ENCODE measurements around the gene CASQ2.
A peak's percentile ranks its signal among the peaks of the same experiment; 100 is the strongest.

CASQ2 gene

DNA sequence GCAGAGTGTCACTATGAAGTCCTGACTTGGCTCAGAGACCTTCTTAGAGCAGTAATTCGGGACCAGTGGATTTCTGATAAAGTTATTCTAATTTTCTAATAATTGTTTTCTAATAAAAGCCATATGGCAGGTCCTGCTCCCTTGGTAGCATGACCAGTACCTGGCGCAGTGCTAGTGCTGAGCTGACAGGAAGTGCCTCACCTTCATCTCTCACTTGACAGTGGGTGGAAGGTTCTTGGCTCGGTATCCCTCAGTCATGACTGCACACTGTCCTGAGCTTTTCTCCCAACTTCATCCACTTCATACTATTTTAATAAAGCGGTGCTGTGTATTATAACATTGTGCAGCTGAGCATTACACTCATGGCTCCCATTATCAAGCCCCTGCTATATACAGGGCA, 112.6 kb downstream of the CASQ2 start:
- Histone ChIP-seq H3K27ac (no peak overlapping the region), H3K9me3 (no peaks in the 10 kb centered on the region), H3K4me1 (peaks cover 0 to 30% (median 8%) of the 10 kb centered on the region in 4 donors), H3K4me3 (no peak overlapping the region), H3K27me3 (no peaks in the 10 kb centered on the region), H3K36me3 (peaks cover 0 to 31% (median 26%) of the 10 kb centered on the region in 3 donors)
- intact Hi-C loops (cut with DNase I; ENCODE audit: low total_unique reads): no loop called here
- TF ChIP-seq, protein P1, sequence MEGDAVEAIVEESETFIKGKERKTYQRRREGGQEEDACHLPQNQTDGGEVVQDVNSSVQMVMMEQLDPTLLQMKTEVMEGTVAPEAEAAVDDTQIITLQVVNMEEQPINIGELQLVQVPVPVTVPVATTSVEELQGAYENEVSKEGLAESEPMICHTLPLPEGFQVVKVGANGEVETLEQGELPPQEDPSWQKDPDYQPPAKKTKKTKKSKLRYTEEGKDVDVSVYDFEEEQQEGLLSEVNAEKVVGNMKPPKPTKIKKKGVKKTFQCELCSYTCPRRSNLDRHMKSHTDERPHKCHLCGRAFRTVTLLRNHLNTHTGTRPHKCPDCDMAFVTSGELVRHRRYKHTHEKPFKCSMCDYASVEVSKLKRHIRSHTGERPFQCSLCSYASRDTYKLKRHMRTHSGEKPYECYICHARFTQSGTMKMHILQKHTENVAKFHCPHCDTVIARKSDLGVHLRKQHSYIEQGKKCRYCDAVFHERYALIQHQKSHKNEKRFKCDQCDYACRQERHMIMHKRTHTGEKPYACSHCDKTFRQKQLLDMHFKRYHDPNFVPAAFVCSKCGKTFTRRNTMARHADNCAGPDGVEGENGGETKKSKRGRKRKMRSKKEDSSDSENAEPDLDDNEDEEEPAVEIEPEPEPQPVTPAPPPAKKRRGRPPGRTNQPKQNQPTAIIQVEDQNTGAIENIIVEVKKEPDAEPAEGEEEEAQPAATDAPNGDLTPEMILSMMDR (IDR thresholded peaks at IDR 0.05): no peak
- DNase-seq: no peak

DNA sequence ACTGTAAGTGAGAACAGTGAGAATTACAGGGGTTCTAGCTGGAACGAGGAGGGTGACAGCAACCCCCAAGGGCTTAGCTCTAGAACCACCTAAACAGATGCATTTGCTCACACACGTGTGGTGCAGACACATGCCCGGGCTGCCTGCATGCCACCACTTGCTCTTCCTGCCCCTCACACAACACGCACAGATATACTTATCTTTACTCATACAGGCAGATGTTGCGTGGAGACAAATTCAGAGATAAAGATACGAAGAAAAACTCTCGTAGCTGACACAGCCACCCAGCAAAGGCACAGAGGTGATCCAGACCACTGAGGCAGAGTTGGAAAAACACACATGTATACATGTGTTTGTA, 113.2 kb downstream of the CASQ2 start:
- H3K27me3 ChIP-seq: no peaks in the 10 kb centered on the region
- no peaks in the 10 kb centered on the region for H3K9me3 ChIP-seq
- H3K4me1 ChIP-seq: peaks cover 0 to 30% (median 8%) of the 10 kb centered on the region in 4 donors
- peak overlapping the region in 1 of 2 donors; percentile 33 for H3K27ac ChIP-seq
- peaks cover 0 to 25% (median 20%) of the 10 kb centered on the region in 3 donors for H3K36me3 ChIP-seq
- DNase-seq: no peak
- no peak overlapping the region for H3K4me3 ChIP-seq
- intact Hi-C loops (cut with DNase I; ENCODE audit: low total_unique reads): no loop called here
- TF ChIP-seq, protein P1 (IDR thresholded peaks at IDR 0.05): no peak

DNA sequence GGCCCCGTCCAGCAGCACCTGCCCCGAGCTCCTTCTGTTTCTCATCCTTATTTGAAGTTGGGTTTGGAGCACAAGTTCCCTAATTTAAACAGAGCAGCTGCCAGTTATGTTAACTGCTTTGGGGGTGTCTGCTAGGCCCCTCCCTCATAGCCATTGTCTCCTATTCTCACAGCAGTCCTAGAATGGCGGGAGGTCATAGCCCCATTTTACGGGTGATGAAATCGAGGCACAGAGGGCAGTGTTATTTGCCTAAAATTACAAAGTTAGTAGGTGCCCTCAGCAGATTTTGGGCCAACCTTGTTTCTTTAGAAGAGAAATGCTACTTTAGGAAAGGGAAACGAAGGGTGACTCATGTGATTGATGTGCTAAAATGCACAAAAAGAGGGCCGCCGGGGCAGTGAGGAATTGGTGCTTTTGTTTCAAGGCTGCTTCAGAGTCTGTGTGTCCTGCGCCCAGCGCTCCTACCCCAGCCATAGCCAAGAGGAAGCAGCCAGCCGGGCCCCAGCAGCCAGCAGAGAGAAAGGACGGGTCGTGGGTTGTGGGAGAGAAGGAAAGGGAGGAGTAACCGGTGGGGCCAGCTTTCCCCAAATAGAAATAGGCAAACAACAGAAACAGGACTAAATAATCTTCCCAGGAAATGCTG, 113.7 kb downstream of the CASQ2 start:
- peaks cover 0 to 21% (median 15%) of the 10 kb centered on the region in 3 donors for H3K36me3 ChIP-seq
- DNase-seq: peak in 1 of 2 donors; percentile 33
- no peaks in the 10 kb centered on the region for H3K27me3 ChIP-seq
- H3K27ac ChIP-seq: peak overlapping the region in 1 of 2 donors; percentile 33
- TF ChIP-seq, protein P1 (IDR thresholded peaks at IDR 0.05): no peak
- H3K9me3 ChIP-seq: no peaks in the 10 kb centered on the region
- H3K4me3 ChIP-seq: no peak overlapping the region
- intact Hi-C loops (cut with DNase I; ENCODE audit: low total_unique reads): no loop called here
- peaks cover 0 to 33% (median 12%) of the 10 kb centered on the region in 4 donors for H3K4me1 ChIP-seq

DNA sequence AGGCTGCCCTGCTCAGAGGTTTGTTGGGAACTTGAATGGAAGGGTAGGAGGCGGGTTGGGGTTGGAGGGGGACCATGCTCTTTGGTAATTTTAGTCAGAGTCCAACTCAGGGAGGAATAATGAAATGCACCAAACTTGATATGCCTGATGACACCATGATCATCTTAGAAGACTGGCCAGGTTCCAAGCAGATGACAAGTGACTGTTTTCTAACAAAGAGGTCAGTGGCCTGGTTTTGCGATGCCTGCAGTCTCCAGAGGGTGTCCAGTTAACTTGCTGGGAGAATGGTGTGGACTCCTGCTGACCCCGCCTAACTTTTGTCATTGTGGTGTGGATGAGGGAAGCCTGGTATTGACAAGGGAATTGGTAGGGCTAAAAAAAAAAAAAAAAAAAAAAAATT, 114.4 kb downstream of the CASQ2 start:
- intact Hi-C loops (cut with DNase I; ENCODE audit: low total_unique reads): no loop called here
- H3K27me3 ChIP-seq: no peaks in the 10 kb centered on the region
- DNase-seq: no peak
- TF ChIP-seq, protein P1 (IDR thresholded peaks at IDR 0.05): no peak
- peaks cover 0 to 40% (median 14%) of the 10 kb centered on the region in 4 donors for H3K4me1 ChIP-seq
- peaks cover 0 to 17% (median 12%) of the 10 kb centered on the region in 3 donors for H3K36me3 ChIP-seq
- no peak overlapping the region for H3K27ac ChIP-seq
- H3K9me3 ChIP-seq: no peaks in the 10 kb centered on the region
- no peak overlapping the region for H3K4me3 ChIP-seq

DNA sequence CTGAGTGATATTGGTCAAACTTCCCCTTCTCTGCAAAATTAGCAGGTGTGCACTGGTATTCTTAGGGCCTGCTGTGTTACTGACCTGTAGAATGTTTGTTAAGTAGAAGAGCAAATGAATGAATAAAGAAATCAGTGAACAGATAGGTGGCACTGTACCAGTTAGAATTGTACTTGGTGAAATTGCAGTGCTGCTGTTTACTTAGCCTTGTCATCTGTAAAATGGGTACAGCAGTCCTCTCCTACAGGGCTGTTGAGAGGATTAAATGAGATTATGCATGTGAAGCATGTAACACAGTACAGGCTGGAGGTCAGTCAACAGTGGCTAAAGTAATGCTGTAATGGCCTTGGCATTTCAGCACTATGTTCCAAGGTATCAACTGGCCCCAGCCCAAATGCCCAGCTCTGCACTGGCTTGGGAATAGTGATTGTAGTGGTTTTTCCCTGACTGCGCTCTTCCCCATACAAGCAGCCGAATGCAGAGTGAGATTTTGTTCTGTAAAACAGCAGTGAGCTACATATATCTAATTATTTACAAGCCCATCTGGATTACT, 116.2 kb downstream of the CASQ2 start:
- Histone ChIP-seq H3K9me3 (no peaks in the 10 kb centered on the region), H3K36me3 (peaks cover 0 to 10% (median 4%) of the 10 kb centered on the region in 3 donors), H3K4me1 (peaks cover 0 to 49% (median 14%) of the 10 kb centered on the region in 4 donors), H3K4me3 (no peak overlapping the region), H3K27me3 (no peaks in the 10 kb centered on the region), H3K27ac (no peak overlapping the region)
- intact Hi-C loops (cut with DNase I; ENCODE audit: low total_unique reads): no loop called here
- no peak for DNase-seq
- TF ChIP-seq, protein P1 (IDR thresholded peaks at IDR 0.05): no peak

Measured in tibial artery (tissue), 4 donors.